H1 (cell line): ENCODE measurements around the gene ACSL6. TPM values are rescaled to one million over a fixed set of nuclear protein-coding genes. Genes with fewer than 3 reads are reported as not detected.

Experiments used
- CTCF ChIA-PET: fragments of 300-600 bp; sonication (Branson Sonifier 250); formaldehyde crosslinking; loops from one replicate; lab custom pipeline; 2021; ENCODE audit not compliant: partially characterized antibody; lab: Charles Lee
- POLR2A ChIA-PET: fragments of 300-600 bp; sonication (Branson Sonifier 250); formaldehyde crosslinking; loops from one replicate; lab custom pipeline; 2021; ENCODE audit warnings: inconsistent platforms; ENCODE audit not compliant: partially characterized antibody; lab: Charles Lee
- DNase-seq, 2 experiments: peaks; one replicate each; pipeline versions ENCODE4 v3.0.0 to v3.0.0-alpha.2; 2010 to 2022; ENCODE audit warnings: low spot score in 2 of 2, low read depth in 1 of 2, mixed read lengths in 1 of 2
- FAIRE-seq: peaks from 2 replicates; lab custom pipeline; 2011; peaks lifted over from hg19 to GRCh38; lab: Jason Lieb, UNC
- H2AFZ ChIP-seq: 2 replicates; pipeline ENCODE4 v1.8.1; 2012; ENCODE audit warnings: low read length, inconsistent platforms
- H2AK5ac ChIP-seq: 2 replicates; pipeline ENCODE4 v1.6.1; 2013; ENCODE audit warnings: low read depth, low read length
- H2BK120ac ChIP-seq: replicated peaks from 2 replicates; pipeline ENCODE3; 2013; ENCODE audit warnings: low read depth, low read length, inconsistent platforms
- H2BK12ac ChIP-seq: 2 replicates; pipeline ENCODE4 v1.6.1; 2013; ENCODE audit warnings: low read depth, low read length
- H2BK15ac ChIP-seq: 2 replicates; pipeline ENCODE4 v1.6.1; 2013; ENCODE audit warnings: low read length
- H2BK20ac ChIP-seq: 2 replicates; pipeline ENCODE4 v1.6.1; 2013; ENCODE audit warnings: low read length
- H2BK5ac ChIP-seq: 2 replicates; pipeline ENCODE4 v1.6.1; 2013; ENCODE audit warnings: low read depth, low read length
- H3K14ac ChIP-seq: 2 replicates; pipeline ENCODE4 v1.6.1; 2013; ENCODE audit warnings: inconsistent platforms; ENCODE audit not compliant: insufficient read length
- H3K18ac ChIP-seq: 2 replicates; pipeline ENCODE4 v1.6.1; 2013; ENCODE audit warnings: low read length; ENCODE audit errors: extremely low read depth
- H3K23ac ChIP-seq: 2 replicates; pipeline ENCODE4 v1.6.1; 2013; ENCODE audit warnings: inconsistent platforms; ENCODE audit not compliant: insufficient read length
- H3K23me2 ChIP-seq: 2 replicates; pipeline ENCODE4 v1.6.1; 2013; ENCODE audit warnings: low read depth, low read length
- H3K27ac ChIP-seq: 2 replicates; pipeline ENCODE4 v1.6.1; 2011; ENCODE audit warnings: low read depth, low read length, inconsistent platforms
- H3K27me3 ChIP-seq, 4 experiments: replicated peaks in 1 of 4; 1 replicate in 1 of 4; 2 replicates in 3 of 4; pipeline versions ENCODE4 v1.6.1 to v1.8.1; 2011 to 2013; ENCODE audit warnings: low read length in 3 of 4, mild to moderate bottlenecking in 3 of 4, inconsistent platforms in 2 of 4, mixed read lengths in 2 of 4, moderate library complexity in 1 of 4; ENCODE audit not compliant: control insufficient read depth in 3 of 4, insufficient read depth in 3 of 4; ENCODE audit errors: extremely low read depth in 1 of 4
- H3K36me3 ChIP-seq, 4 experiments: 2 replicates each; pipeline versions ENCODE4 v1.6.1 to v1.8.1; 2011 to 2013; ENCODE audit warnings: mild to moderate bottlenecking in 4 of 4, low read length in 3 of 4, moderate library complexity in 2 of 4, control low read depth in 1 of 4, inconsistent platforms in 1 of 4; ENCODE audit not compliant: insufficient read depth in 4 of 4, control insufficient read depth in 2 of 4
- H3K4ac ChIP-seq: replicated peaks from 2 replicates; pipeline ENCODE3; 2013; ENCODE audit warnings: low read length, low read depth, mixed read lengths, inconsistent platforms; ENCODE audit not compliant: insufficient read length
- H3K4me1 ChIP-seq, 4 experiments: replicated peaks in 1 of 4; 1 replicate in 1 of 4; 2 replicates in 3 of 4; pipeline versions ENCODE4 v1.6.1 to v1.8.1; 2011 to 2013; ENCODE audit warnings: low read length in 3 of 4, inconsistent platforms in 2 of 4, mixed read lengths in 1 of 4; ENCODE audit not compliant: insufficient read depth in 4 of 4, control insufficient read depth in 3 of 4
- H3K4me2 ChIP-seq, 2 experiments: 2 replicates each; pipeline versions ENCODE4 v1.6.1 to v1.8.1; 2011 to 2013; ENCODE audit warnings: low read depth in 2 of 2, low read length in 2 of 2, control low read depth in 1 of 2, inconsistent platforms in 1 of 2, mild to moderate bottlenecking in 1 of 2; ENCODE audit not compliant: insufficient read depth in 1 of 2
- H3K4me3 ChIP-seq, 4 experiments: fragments of 200-600, 300-600 bp in 1 of 4; sonication (generic), shearing (Covaris generic), sonication (Bioruptor Twin) in 1 of 4; 2 replicates each; pipeline versions ENCODE4 v1.5.1 to v1.8.1; 2011 to 2016; ENCODE audit warnings: low read length in 4 of 4, low read depth in 3 of 4, control low read depth in 2 of 4, inconsistent platforms in 2 of 4, mild to moderate bottlenecking in 2 of 4, mixed read lengths in 1 of 4, moderate library complexity in 1 of 4; ENCODE audit not compliant: insufficient read depth in 2 of 4; ENCODE audit errors: extremely low read depth in 1 of 4
- H3K56ac ChIP-seq: replicated peaks from 2 replicates; pipeline ENCODE3; 2013; ENCODE audit warnings: low read depth, mild to moderate bottlenecking, mixed read lengths, low read length, inconsistent platforms; ENCODE audit not compliant: insufficient read length
- H3K79me1 ChIP-seq: 2 replicates; pipeline ENCODE4 v1.6.1; 2013; ENCODE audit warnings: low read depth, low read length, control low read depth
- H3K79me2 ChIP-seq, 2 experiments: 2 replicates each; pipeline versions ENCODE4 v1.6.1 to v1.8.1; 2012 to 2013; ENCODE audit warnings: low read length in 2 of 2, mild to moderate bottlenecking in 2 of 2, inconsistent platforms in 1 of 2; ENCODE audit not compliant: insufficient read depth in 2 of 2, control insufficient read depth in 1 of 2
- H3K9ac ChIP-seq, 4 experiments: replicated peaks in 1 of 4; 1 replicate in 1 of 4; 2 replicates in 3 of 4; pipeline versions ENCODE4 v1.6.1 to v1.8.1; 2011 to 2013; ENCODE audit warnings: low read depth in 3 of 4, low read length in 3 of 4, control low read depth in 2 of 4, mild to moderate bottlenecking in 2 of 4, moderate library complexity in 2 of 4, inconsistent platforms in 1 of 4; ENCODE audit errors: extremely low read depth in 1 of 4
- H3K9me3 ChIP-seq, 2 experiments: 2 replicates each; pipeline versions ENCODE4 v1.6.1 to v1.8.1; 2012 to 2013; ENCODE audit warnings: mild to moderate bottlenecking in 2 of 2, moderate library complexity in 2 of 2, control low read depth in 1 of 2, inconsistent platforms in 1 of 2, low read depth in 1 of 2, low read length in 1 of 2, mixed read lengths in 1 of 2; ENCODE audit not compliant: insufficient read depth in 2 of 2
- H4K20me1 ChIP-seq, 2 experiments: replicated peaks in 1 of 2; 2 replicates each; pipeline versions ENCODE3 to v1.8.1; 2011 to 2013; ENCODE audit warnings: inconsistent platforms in 2 of 2, low read length in 2 of 2, mild to moderate bottlenecking in 1 of 2; ENCODE audit not compliant: insufficient read depth in 2 of 2, control insufficient read depth in 1 of 2
- H4K5ac ChIP-seq: 2 replicates; pipeline ENCODE4 v1.6.1; 2013; ENCODE audit warnings: low read length, low read depth, mixed read lengths, inconsistent platforms; ENCODE audit not compliant: insufficient read length
- H4K8ac ChIP-seq: 2 replicates; pipeline ENCODE4 v1.8.0; 2013; ENCODE audit warnings: mild to moderate bottlenecking, moderate library complexity, low read length, inconsistent platforms; ENCODE audit not compliant: insufficient read depth; ENCODE audit errors: extremely low read depth
- H4K91ac ChIP-seq: replicated peaks from 2 replicates; pipeline ENCODE3; 2013; ENCODE audit warnings: low read length, mixed read lengths, inconsistent platforms; ENCODE audit not compliant: insufficient read length
- BCL11A ChIP-seq, 2 experiments: IDR thresholded peaks; one replicate each; pipeline ENCODE4 v1.6.1; 2011; ENCODE audit warnings: low read depth in 2 of 2, low read length in 2 of 2, mild to moderate bottlenecking in 2 of 2
- CBX5 ChIP-seq: fragments of 300-800, 300-1000 bp; sonication (generic); IDR thresholded peaks from 2 replicates; pipeline ENCODE4 v1.7.1; 2016; ENCODE audit warnings: antibody characterized with exemption, low read length, low read depth
- CBX8 ChIP-seq: fragments of 300-800, 300-1000 bp; sonication (generic); IDR thresholded peaks from 2 replicates; pipeline ENCODE4 v1.7.1; 2016; ENCODE audit warnings: low read depth, low read length, borderline replicate concordance
- CTBP2 ChIP-seq: IDR thresholded peaks from 2 replicates; pipeline ENCODE4 v1.7.0; 2011; ENCODE audit warnings: borderline replicate concordance, mild to moderate bottlenecking, moderate library complexity, mixed read lengths, low read length; ENCODE audit not compliant: insufficient read depth, insufficient read length
- HDAC2 ChIP-seq, 2 experiments: fragments of 300-600 bp in 1 of 2; sonication (generic) in 1 of 2; IDR thresholded peaks; 2 replicates each; pipeline ENCODE4 v1.6.1; 2011 to 2012; ENCODE audit warnings: low read depth in 2 of 2, low read length in 2 of 2, mild to moderate bottlenecking in 2 of 2, moderate library complexity in 2 of 2, borderline replicate concordance in 1 of 2, inconsistent platforms in 1 of 2
- KDM4A ChIP-seq: IDR thresholded peaks from one replicate; pipeline ENCODE4 v1.7.1; 2012; ENCODE audit warnings: low read depth, mild to moderate bottlenecking, moderate library complexity, low read length, inconsistent platforms; ENCODE audit not compliant: severe bottlenecking
- RFX5 ChIP-seq: IDR thresholded peaks from 2 replicates; pipeline ENCODE4 v1.6.1; 2011; ENCODE audit warnings: low read depth, low read length, improper control_type of control experiment, borderline replicate concordance
- SIX5 ChIP-seq: IDR thresholded peaks from 2 replicates; pipeline ENCODE4 v1.6.1; 2011; ENCODE audit warnings: mild to moderate bottlenecking, low read depth, low read length
- TAF1 ChIP-seq: IDR thresholded peaks from 2 replicates; pipeline ENCODE4 v1.6.1; 2011; ENCODE audit warnings: mild to moderate bottlenecking, low read depth, low read length
- TEAD4 ChIP-seq: IDR thresholded peaks from 2 replicates; pipeline ENCODE4 v1.6.1; 2012; ENCODE audit warnings: low read depth, low read length, inconsistent platforms, mixed read lengths
- WGBS, 2 experiments: shearing (Covaris generic) in 1 of 2; methylation state at CpG; one replicate each; pipeline versions ENCODE4 v1.1.6 to v1.1.7; 2013 to 2015; ENCODE audit warnings: low lambda C conversion rate in 2 of 2, mixed read lengths in 2 of 2, inconsistent platforms in 1 of 2, low coverage in 1 of 2, missing lambda C conversion rate in 1 of 2; ENCODE audit not compliant: insufficient replicate concordance in 2 of 2, insufficient coverage in 1 of 2, insufficient read length in 1 of 2; ENCODE audit errors: extremely low coverage in 1 of 2, missing lambda C conversion rate in 1 of 2; 5-methylcytosine and 5-hydroxymethylcytosine counted together
- polyA plus RNA-seq, 7 experiments: library from polyadenylated mRNA; depleted of rRNA in 3 of 7; stranded (reverse) in 5 of 7; unstranded in 2 of 7; fragments of >200 nt in 5 of 7; fragments of 200-250 nt in 2 of 7; gene quantifications; 1 replicate in 5 of 7; 2 replicates in 1 of 7; 4 replicates in 1 of 7; pipeline versions ENCODE4 v1.2.1 to v1.2.3, GENCODE V29; 2011 to 2013; ENCODE audit warnings: missing spikeins in 2 of 7, mixed read lengths in 2 of 7
- total RNA-seq: library from RNA; stranded (reverse); fragmentation: NEBNext Ultra II Directional; extraction: Animal tissue kit (Norgen Biotek cat#: 25700); gene quantifications from 2 replicates; pipeline ENCODE4 v1.2.1, GENCODE V29; 2021
- TF ChIP-seq, protein P1 (sequence below): IDR thresholded peaks from 2 replicates; pipeline ENCODE4 v1.6.1; 2012; ENCODE audit warnings: low read length, inconsistent platforms

Gene ACSL6
- total and polyA plus RNA-seq, 2 of the 8 experiments (the other 6 are each of a cell fraction or from before 2014, with no cell fraction given) = 2.3 to 2.4 TPM

DNA sequence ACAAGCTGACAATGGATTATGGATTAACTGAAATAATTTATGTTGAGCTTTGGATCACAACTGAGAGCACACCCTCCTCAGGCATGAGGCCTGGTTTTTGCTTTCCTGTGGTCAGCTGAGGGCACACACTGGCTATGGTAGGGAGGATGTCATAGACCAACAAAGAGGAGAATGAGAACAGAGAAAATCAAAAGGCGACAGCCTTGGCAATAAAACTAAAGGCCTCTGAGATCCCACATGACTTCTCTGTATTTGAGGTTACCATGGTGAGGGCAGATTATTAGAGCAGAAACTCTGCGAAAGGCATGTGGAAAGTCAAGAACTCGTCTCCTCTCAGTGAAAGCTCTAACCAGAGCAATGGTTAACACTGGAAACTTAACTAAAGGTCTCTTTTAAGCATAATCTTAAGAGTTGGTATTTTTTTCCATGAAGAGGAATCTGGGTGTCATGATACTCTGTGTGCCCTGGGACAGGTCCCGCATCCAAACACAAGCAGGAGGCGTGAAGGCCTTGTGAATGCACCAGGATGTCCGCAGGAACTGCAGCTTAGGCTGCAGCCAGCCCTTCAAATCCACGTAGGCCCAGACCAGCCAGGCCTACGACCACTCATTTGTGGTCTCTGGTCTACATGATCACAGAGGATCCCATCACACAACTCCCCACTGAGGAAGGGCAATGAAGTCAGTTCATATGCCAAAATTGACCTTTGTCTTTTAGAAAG is 53.6 kb downstream of the ACSL6 start:
- Histone ChIP-seq H3K4me1 (no peaks in the 10 kb centered on the region), H3K27me3 (no peaks in the 10 kb centered on the region), H2BK15ac (no peak overlapping the region), H3K14ac (no peak overlapping the region), H2BK120ac (no peak overlapping the region), H3K23me2 (no peaks in the 10 kb centered on the region), H3K79me1 (no peaks in the 10 kb centered on the region), H3K4ac (no peak overlapping the region), H2BK5ac (no peak overlapping the region), H4K91ac (no peak overlapping the region), H3K56ac (no peak overlapping the region), H2AFZ (no peak overlapping the region), H4K5ac (no peak overlapping the region), H3K36me3 (no peaks in the 10 kb centered on the region), H3K9me3 (no peaks in the 10 kb centered on the region), H4K8ac (no peak overlapping the region), H2BK12ac (no peak overlapping the region), H3K27ac (no peak overlapping the region), H4K20me1 (no peaks in the 10 kb centered on the region), H3K18ac (no peak overlapping the region), H3K23ac (no peak overlapping the region), H3K4me3 (no peak overlapping the region), H3K79me2 (no peaks in the 10 kb centered on the region), H3K4me2 (no peak overlapping the region), H2AK5ac (no peak overlapping the region), H3K9ac (no peak overlapping the region), H2BK20ac (no peak overlapping the region)
- ChIA-PET CTCF (interaction anchor here (1.5 kb wide), 1 partner anchor 50 kb away, joined by 6 read pairs; no protein-coding TSS in a partner anchor), POLR2A (no interaction called here)
- no peak for DNase-seq
- no peak for FAIRE-seq
- 86% methylated on average over 8 of the region's 8 CpGs; no CpG with 5 or more reads in 1 of the 2 experiments for WGBS, 2 experiments
- TF ChIP-seq TEAD4 = no peak
- no peak for TF ChIP-seq SIX5
- no peak for TF ChIP-seq CTBP2
- no peak for TF ChIP-seq TAF1
- no peak for TF ChIP-seq CBX8
- no peak for TF ChIP-seq RFX5
- no peak for TF ChIP-seq CBX5
- TF ChIP-seq HDAC2 (IDR thresholded peaks at IDR 0.05; ENCODE audit: borderline replicate concordance in 1 of 2, low read depth in 2 of 2, low read length in 2 of 2) = no peak
- TF ChIP-seq KDM4A = no peak
- TF ChIP-seq, protein P1, sequence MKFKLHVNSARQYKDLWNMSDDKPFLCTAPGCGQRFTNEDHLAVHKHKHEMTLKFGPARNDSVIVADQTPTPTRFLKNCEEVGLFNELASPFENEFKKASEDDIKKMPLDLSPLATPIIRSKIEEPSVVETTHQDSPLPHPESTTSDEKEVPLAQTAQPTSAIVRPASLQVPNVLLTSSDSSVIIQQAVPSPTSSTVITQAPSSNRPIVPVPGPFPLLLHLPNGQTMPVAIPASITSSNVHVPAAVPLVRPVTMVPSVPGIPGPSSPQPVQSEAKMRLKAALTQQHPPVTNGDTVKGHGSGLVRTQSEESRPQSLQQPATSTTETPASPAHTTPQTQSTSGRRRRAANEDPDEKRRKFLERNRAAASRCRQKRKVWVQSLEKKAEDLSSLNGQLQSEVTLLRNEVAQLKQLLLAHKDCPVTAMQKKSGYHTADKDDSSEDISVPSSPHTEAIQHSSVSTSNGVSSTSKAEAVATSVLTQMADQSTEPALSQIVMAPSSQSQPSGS = no peak
- TF ChIP-seq BCL11A (IDR thresholded peaks at IDR 0.05; ENCODE audit: low read depth in 2 of 2, low read length in 2 of 2) = no peak
